Measurements from ENCODE around the gene ZC2HC1B. TPM values are rescaled to one million over a fixed set of nuclear protein-coding genes. Genes with fewer than 3 reads are reported as not detected.

ZC2HC1B gene
- total and polyA plus RNA-seq, 2 of the 8 experiments (the other 6 are each of a cell fraction or from before 2014, with no cell fraction given), result not detected

DNA sequence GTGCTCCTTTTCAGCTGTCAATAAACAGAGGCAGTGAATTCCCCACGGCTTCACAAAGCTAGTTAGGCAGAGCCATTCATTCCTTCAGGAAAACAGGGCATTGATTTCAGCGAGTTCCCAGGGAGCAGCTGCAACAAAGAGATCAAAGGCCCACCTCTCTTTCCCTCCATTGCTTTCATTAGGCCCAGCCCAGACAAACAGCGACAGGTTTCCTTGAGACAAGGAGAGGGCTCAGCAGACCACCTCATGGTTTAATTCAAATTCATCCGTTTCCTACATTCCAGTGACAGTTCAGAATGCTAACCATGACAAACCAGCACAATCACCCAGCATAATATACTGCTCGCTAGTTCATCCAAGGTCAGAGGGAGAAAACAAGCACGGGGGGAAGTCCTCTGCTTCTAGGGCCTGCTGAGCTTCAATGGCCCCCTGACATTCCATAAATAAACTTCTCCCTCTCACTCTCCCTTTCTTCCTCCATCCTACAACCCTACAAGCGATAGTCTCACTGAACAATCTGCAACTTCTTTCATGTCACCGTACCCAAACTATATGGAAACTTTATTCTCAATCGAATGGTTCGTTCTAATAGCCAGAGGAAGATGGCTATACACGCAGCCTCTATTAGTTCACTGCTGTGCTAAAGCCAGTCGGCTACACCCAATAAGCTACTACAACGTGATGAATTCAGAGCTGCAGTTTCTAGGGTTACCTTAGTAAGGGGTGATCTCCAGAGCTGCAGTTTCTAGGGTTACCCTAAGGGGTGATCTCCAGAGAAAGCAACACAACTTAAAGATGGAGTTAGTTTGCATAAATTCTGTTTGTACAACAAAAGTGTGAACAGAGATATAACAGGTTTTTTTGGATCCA lies 109.1 kb downstream of the ZC2HC1B start:
- Histone ChIP-seq H3K9ac (replicated peaks in 1 of 4; ENCODE audit: extremely low read depth in 1 of 4, low read depth in 3 of 4, low read length in 3 of 4) (no peak overlapping the region), H3K4me1 (replicated peaks in 1 of 4; ENCODE audit: control insufficient read depth in 3 of 4, insufficient read depth in 4 of 4, low read length in 3 of 4) (peaks cover 3 to 15% (median 10%) of the 10 kb centered on the region in 4 experiments; a peak in 5 of 7 replicates), H3K27me3 (replicated peaks in 1 of 4; ENCODE audit: control insufficient read depth in 3 of 4, extremely low read depth in 1 of 4, insufficient read depth in 3 of 4, low read length in 3 of 4) (peaks cover 50 to 68% (median 64%) of the 10 kb centered on the region in 4 experiments), H2BK15ac (ENCODE audit: low read length) (no peak overlapping the region), H3K4me3 (ENCODE audit: extremely low read depth in 1 of 4, insufficient read depth in 2 of 4, low read depth in 3 of 4, low read length in 4 of 4) (peak overlapping the region in 1 of 4 experiments; percentile 44; a peak in 2 of 8 replicates), H4K91ac (replicated peaks; ENCODE audit: insufficient read length, low read length) (no peak overlapping the region), H3K4me2 (ENCODE audit: insufficient read depth in 1 of 2, low read depth in 2 of 2, low read length in 2 of 2) (peak overlapping the region; percentile 61 to 68), H3K79me2 (ENCODE audit: control insufficient read depth in 1 of 2, insufficient read depth in 2 of 2, low read length in 2 of 2) (no peaks in the 10 kb centered on the region), H3K18ac (ENCODE audit: extremely low read depth, low read length) (no peak overlapping the region), H3K79me1 (ENCODE audit: low read depth, low read length) (no peaks in the 10 kb centered on the region), H3K14ac (ENCODE audit: insufficient read length) (no peak overlapping the region), H3K23me2 (ENCODE audit: low read depth, low read length) (0 out of 2 replicates have a peak, but pooled peaks cover 3% of the 10 kb centered on the region), H2BK12ac (ENCODE audit: low read depth, low read length) (peak overlapping the region; percentile 70), H3K23ac (ENCODE audit: insufficient read length) (no peak overlapping the region), H3K56ac (replicated peaks; ENCODE audit: insufficient read length, low read depth, low read length) (no peak overlapping the region), H3K36me3 (ENCODE audit: control insufficient read depth in 2 of 4, insufficient read depth in 4 of 4, low read length in 3 of 4) (no peaks in the 10 kb centered on the region), H4K20me1 (replicated peaks in 1 of 2; ENCODE audit: control insufficient read depth in 1 of 2, insufficient read depth in 2 of 2, low read length in 2 of 2) (no peaks in the 10 kb centered on the region), H2BK20ac (ENCODE audit: low read length) (no peak overlapping the region), H2AK5ac (ENCODE audit: low read depth, low read length) (no peak overlapping the region), H2AFZ (ENCODE audit: low read length) (no peak overlapping the region), H3K4ac (replicated peaks; ENCODE audit: insufficient read length, low read depth, low read length) (no peak overlapping the region), H4K5ac (ENCODE audit: insufficient read length, low read depth, low read length) (no peak overlapping the region), H2BK120ac (replicated peaks; ENCODE audit: low read depth, low read length) (no peak overlapping the region), H3K27ac (ENCODE audit: low read depth, low read length) (no peak overlapping the region), H3K9me3 (ENCODE audit: insufficient read depth in 2 of 2, low read depth in 1 of 2, low read length in 1 of 2) (no peaks in the 10 kb centered on the region), H2BK5ac (ENCODE audit: low read depth, low read length) (no peak overlapping the region), H4K8ac (ENCODE audit: extremely low read depth, insufficient read depth, low read length) (no peak overlapping the region)
- DNase-seq (ENCODE audit: low read depth in 1 of 2, low spot score in 2 of 2) (peak; percentile 57 to 90), FAIRE-seq (peak; percentile 100)
- CTCF ChIA-PET (ENCODE audit: partially characterized antibody), result interaction anchor here (0.7 to 6.9 kb wide), 13 partner anchors 9 to 460 kb away, joined by 3 to 116 read pairs (median 4); partner anchors contain the start of gene PLAGL1
- WGBS, 2 experiments (ENCODE audit: extremely low coverage in 1 of 2, insufficient coverage in 1 of 2, insufficient read length in 1 of 2, insufficient replicate concordance in 2 of 2, low coverage in 1 of 2, low lambda C conversion rate in 2 of 2, missing lambda C conversion rate in 1 of 2), result 5% methylated on average over 13 of the region's 13 CpGs; no CpG with 5 or more reads in 1 of the 2 experiments
- POLR2A ChIA-PET (ENCODE audit: partially characterized antibody), result interaction anchor here (0.9 to 3.6 kb wide), 4 partner anchors 10 to 94 kb away, joined by 3 to 19 read pairs (median 4); no protein-coding TSS in a partner anchor
- TF ChIP-seq ASH2L (IDR thresholded peaks at IDR 0.05; ENCODE audit: low read length) (no peak), POU5F1 (IDR thresholded peaks at IDR 0.05; ENCODE audit: low read depth, low read length) (peak; percentile 39; the same call in 1 of the 2 replicates), EP300 (IDR thresholded peaks at IDR 0.05; ENCODE audit: borderline replicate concordance in 1 of 2, low read depth in 2 of 2, low read length in 2 of 2) (peak in 1 of 2 experiments; percentile 72; a peak in 1 of 3 replicates), RNF2 (IDR thresholded peaks at IDR 0.05; ENCODE audit: borderline replicate concordance, low read depth, low read length, missing control alignments, poor library complexity, severe bottlenecking) (no peak), EGR1 (IDR thresholded peaks at IDR 0.05; ENCODE audit: borderline replicate concordance, low read depth, low read length) (peak; percentile 39; the same call in 1 of the 2 replicates), POLR2AphosphoS5 (IDR thresholded peaks at IDR 0.05; ENCODE audit: low read depth, low read length) (0 out of 2 replicates have a peak, but pooled peaks have one; percentile 25), TEAD4 (IDR thresholded peaks at IDR 0.05; ENCODE audit: low read depth, low read length) (peak; percentile 89)
- TF ChIP-seq, protein P1, sequence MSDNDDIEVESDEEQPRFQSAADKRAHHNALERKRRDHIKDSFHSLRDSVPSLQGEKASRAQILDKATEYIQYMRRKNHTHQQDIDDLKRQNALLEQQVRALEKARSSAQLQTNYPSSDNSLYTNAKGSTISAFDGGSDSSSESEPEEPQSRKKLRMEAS (IDR thresholded peaks at IDR 0.05), result peak; percentile 72
